VCaP (cell line): ENCODE data around the gene OR10D3.

Experiments
- H3K27ac ChIP-seq: fragments of 450-650 bp; 2 replicates; pipeline ENCODE4 v1.5.1; 2017
- CTCF ChIP-seq: fragments of 450-650 bp; conservative IDR thresholded peaks from 2 replicates; pipeline ENCODE4 v1.5.1; 2017; ENCODE audit warnings: mild to moderate bottlenecking, moderate library complexity

Gene OR10D3

GRCh38 chr11:124233376-124233775 is 50.2 kb downstream of the OR10D3 start:
- TF ChIP-seq CTCF, result no peak
- H3K27ac ChIP-seq, result no peak overlapping the region
